Subcutaneous adipose tissue (tissue), 4 donors: ENCODE data around the gene DDAH1. TPM values are rescaled to one million over a fixed set of nuclear protein-coding genes. Genes with fewer than 3 reads are reported as not detected.

Source experiments
- total RNA-seq, 4 donors: library from RNA; depleted of rRNA; stranded (reverse); fragments of >200 nt; gene quantifications; one replicate each; pipeline ENCODE4 v1.1.0, GENCODE V29; 2016
- TF ChIP-seq, protein P1 (sequence below): fragments of 450-650 bp; IDR thresholded peaks from one replicate; pipeline ENCODE4 v1.5.1; 2016; ENCODE audit warnings: low read depth, mild to moderate bottlenecking, control low read depth, antibody characterized with exemption, moderate library complexity

The DDAH1 gene
- total RNA-seq, 4 donors from 2014 or later, result 13.9 to 27.6 (median 14.3) TPM

DNA sequence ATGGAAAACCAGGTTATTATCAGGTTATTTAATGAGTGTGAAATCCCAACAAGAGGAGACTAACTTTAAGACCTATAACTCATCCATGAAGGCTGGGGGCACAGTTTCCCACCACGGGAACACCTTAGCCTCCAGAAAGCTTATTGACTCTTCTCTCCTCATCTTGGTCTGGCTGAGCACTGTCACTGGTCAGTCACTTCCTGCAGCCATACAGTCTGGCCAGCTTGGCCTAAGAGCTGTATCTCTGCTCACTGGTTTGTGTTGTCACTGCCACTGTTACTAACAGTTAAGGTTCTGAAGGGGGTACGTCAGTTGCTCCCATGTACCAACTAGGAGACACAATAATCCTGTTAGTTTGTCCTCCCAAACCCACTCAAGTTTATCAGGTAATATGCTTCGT lies 16.7 kb upstream of the DDAH1 start:
- TF ChIP-seq, protein P1, sequence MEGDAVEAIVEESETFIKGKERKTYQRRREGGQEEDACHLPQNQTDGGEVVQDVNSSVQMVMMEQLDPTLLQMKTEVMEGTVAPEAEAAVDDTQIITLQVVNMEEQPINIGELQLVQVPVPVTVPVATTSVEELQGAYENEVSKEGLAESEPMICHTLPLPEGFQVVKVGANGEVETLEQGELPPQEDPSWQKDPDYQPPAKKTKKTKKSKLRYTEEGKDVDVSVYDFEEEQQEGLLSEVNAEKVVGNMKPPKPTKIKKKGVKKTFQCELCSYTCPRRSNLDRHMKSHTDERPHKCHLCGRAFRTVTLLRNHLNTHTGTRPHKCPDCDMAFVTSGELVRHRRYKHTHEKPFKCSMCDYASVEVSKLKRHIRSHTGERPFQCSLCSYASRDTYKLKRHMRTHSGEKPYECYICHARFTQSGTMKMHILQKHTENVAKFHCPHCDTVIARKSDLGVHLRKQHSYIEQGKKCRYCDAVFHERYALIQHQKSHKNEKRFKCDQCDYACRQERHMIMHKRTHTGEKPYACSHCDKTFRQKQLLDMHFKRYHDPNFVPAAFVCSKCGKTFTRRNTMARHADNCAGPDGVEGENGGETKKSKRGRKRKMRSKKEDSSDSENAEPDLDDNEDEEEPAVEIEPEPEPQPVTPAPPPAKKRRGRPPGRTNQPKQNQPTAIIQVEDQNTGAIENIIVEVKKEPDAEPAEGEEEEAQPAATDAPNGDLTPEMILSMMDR, result no peak

DNA sequence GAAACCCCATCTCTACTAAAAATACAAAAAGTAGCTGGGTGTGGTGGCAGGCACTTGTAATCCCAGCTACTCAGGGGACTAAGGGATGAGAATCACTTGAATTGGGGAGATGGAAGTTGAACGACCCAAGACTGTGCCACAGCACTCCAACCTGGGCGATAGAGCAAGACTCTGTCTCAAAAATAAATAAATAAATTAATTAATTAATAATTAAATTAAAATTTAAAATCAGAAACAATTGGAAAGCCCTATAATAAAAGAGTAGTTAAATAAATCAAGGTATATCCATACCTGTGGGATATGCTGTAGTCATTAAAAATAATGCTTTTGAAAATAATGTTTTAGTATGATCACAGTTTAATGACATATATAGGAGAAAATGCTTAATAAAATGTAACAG lies 15.6 kb upstream of the DDAH1 start:
- TF ChIP-seq, protein P1, result no peak

DNA sequence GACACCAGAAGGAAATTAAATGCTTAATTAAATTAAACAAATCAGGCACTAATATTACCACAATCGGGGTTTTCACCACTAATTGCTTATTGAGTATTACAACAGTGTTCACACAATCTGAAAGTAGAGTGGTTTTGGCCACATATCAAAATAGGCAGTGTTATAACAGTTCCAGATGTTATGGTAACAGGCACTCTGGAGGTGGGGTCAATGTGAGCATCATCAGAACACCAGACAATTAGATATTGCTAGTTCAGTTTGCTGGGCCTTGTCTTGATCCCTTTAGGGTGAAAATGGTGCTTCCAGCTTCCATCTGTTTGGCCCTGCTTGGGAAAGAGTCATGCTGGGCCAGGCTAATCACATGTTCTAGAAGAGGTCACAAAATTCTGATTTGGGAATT lies 14.5 kb upstream of the DDAH1 start:
- TF ChIP-seq, protein P1, result no peak

DNA sequence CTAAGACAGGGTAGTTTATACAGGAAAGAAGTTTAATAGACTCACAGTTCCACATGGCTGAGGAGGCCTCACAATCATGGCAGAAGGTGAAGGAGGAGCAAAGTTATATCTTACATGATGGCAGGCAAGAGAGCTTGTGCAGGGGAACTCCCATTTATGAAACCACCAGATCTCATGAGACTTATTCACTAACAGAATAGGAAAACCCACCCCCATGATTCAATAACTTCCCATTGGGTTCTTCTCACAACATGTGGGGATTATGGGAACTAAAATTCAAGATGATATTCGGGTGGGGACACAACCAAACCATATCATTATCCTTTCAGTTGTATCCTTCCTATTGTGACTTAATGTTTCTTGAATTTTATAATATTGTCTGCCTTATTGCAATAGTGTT lies 13.4 kb upstream of the DDAH1 start:
- TF ChIP-seq, protein P1, result no peak

DNA sequence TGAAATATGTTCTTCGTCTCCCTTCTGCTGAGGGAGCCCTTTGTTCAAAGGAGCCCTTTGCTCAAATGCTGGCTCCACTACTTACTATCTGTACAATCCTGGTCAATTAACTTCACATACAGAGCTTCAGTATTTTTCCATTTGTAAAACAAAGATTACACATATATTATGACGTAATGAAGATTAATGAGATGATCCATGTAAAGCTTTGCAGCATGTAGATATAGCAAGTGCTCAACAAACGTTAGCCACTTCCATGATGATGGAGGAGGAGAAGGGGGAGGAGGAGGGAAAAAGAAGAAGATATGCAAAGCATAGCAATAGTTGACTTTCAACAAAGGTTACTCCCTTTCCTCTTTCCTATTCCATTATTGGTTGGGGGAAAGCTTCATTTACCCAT lies 10.1 kb upstream of the DDAH1 start:
- TF ChIP-seq, protein P1, result no peak

DNA sequence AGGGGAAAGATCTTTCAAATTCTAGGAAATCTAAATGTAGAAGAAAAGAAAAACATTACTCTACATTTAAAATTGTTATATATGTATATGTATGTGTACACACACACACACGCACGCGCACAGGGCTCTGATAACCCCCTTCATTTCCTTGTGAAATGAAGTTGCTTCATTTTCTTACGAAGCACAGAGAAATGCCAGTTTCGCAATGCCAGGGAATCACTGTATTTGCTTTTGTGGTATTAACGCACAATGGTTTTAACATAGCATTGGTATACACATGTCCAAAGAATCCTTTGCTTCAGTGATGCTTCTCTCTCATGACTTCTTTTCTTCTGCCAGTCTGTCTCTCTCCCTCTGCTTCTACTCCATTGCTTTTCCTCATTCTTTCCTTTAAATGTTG lies 8.4 kb upstream of the DDAH1 start:
- TF ChIP-seq, protein P1, result no peak

DNA sequence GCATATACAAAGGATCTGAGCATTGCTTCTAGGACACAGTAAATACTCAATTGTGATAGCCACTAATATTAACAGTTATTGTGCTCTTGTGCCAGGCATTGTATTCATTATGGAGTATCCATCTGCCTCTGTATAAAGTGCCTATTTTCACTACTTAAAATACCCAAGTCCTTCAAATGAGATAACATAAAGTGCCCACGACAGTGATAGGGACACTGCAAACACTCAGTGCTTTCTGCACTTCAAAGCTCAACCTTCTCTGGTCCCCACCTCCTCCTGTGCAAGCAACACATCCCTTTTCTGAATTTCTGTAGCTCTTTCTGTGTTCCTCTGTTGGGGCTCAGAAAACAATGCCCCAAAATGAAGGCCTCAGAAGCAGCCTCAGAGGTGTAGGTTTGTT lies 6.6 kb upstream of the DDAH1 start:
- TF ChIP-seq, protein P1, result no peak
